ENCODE data around the gene SV2C.
"Not testable (repeated sequence)": the region's sequence is repeated elsewhere in the genome, so short reads cannot be mapped to it uniquely, and the experiment has no call there.

GRCh38 chr5:76302661-76303060 is 219.5 kb downstream of the SV2C start:
- TF ChIP-seq CTCF (optimal IDR thresholded peaks at IDR 0.05 in 1 of 3, IDR thresholded peaks at IDR 0.05 in 1 of 3, conservative IDR thresholded peaks at IDR 0.05 in 1 of 3; ENCODE audit: extremely low read depth in 1 of 3, insufficient read depth in 2 of 3, low read length in 3 of 3); EZH2 (IDR thresholded peaks at IDR 0.05; ENCODE audit: low read length): not testable (repeated sequence)

Measured in keratinocyte (primary cell).